ENCODE results near the gene WBP11.

- no peak for TF ChIP-seq POLR2A (IDR thresholded peaks at IDR 0.05)
- no peak for TF ChIP-seq CTCF (IDR thresholded peaks at IDR 0.05)
- no peak for TF ChIP-seq EP300 (IDR thresholded peaks at IDR 0.05)
Observed at GRCh38 chr12:14782756-14783155, 20.5 kb downstream of the WBP11 start.
